ENCODE measurements around the gene ASTN2.

DNA sequence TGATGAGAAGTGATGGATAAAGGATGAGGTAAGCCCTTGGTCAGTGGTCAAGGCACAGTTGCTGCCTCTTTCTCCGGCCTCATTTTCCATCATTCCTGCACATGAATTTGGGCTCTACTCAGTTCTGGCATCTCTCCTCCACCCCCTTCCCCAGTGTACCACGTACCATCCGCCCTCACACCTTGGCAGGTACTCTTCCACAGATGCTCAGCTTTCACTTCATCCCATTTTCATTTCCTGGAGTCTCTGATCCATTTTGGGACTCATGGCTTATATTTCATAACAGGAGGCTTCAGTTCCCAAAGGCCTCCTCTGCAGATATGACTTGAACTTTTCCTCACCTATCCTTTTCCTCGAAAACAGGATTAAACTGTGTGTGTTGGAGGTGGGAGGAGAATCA lies 326.7 kb downstream of the ASTN2 start:
- TF ChIP-seq CREM (IDR thresholded peaks at IDR 0.05; ENCODE audit: low read depth) (no peak), RFX5 (IDR thresholded peaks at IDR 0.05; ENCODE audit: low read depth, low read length) (no peak), POLR2AphosphoS5 (IDR thresholded peaks at IDR 0.05; ENCODE audit: low read length) (no peak), NFXL1 (IDR thresholded peaks at IDR 0.05; ENCODE audit: borderline replicate concordance) (no peak), EZH2 (IDR thresholded peaks at IDR 0.05; ENCODE audit: borderline replicate concordance, control insufficient read depth, low read depth, low read length) (no peak), ZNF24 (IDR thresholded peaks at IDR 0.05) (no peak), EGR1 (IDR thresholded peaks at IDR 0.05; ENCODE audit: borderline replicate concordance in 1 of 2, low read depth in 2 of 2, low read length in 2 of 2) (no peak), POLR2AphosphoS2 (IDR thresholded peaks at IDR 0.05; ENCODE audit: low read depth, low read length) (no peak)
- TF ChIP-seq, protein P1, sequence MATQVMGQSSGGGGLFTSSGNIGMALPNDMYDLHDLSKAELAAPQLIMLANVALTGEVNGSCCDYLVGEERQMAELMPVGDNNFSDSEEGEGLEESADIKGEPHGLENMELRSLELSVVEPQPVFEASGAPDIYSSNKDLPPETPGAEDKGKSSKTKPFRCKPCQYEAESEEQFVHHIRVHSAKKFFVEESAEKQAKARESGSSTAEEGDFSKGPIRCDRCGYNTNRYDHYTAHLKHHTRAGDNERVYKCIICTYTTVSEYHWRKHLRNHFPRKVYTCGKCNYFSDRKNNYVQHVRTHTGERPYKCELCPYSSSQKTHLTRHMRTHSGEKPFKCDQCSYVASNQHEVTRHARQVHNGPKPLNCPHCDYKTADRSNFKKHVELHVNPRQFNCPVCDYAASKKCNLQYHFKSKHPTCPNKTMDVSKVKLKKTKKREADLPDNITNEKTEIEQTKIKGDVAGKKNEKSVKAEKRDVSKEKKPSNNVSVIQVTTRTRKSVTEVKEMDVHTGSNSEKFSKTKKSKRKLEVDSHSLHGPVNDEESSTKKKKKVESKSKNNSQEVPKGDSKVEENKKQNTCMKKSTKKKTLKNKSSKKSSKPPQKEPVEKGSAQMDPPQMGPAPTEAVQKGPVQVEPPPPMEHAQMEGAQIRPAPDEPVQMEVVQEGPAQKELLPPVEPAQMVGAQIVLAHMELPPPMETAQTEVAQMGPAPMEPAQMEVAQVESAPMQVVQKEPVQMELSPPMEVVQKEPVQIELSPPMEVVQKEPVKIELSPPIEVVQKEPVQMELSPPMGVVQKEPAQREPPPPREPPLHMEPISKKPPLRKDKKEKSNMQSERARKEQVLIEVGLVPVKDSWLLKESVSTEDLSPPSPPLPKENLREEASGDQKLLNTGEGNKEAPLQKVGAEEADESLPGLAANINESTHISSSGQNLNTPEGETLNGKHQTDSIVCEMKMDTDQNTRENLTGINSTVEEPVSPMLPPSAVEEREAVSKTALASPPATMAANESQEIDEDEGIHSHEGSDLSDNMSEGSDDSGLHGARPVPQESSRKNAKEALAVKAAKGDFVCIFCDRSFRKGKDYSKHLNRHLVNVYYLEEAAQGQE (IDR thresholded peaks at IDR 0.05; ENCODE audit: low read depth, low read length) = no peak
- TF ChIP-seq, protein P2, sequence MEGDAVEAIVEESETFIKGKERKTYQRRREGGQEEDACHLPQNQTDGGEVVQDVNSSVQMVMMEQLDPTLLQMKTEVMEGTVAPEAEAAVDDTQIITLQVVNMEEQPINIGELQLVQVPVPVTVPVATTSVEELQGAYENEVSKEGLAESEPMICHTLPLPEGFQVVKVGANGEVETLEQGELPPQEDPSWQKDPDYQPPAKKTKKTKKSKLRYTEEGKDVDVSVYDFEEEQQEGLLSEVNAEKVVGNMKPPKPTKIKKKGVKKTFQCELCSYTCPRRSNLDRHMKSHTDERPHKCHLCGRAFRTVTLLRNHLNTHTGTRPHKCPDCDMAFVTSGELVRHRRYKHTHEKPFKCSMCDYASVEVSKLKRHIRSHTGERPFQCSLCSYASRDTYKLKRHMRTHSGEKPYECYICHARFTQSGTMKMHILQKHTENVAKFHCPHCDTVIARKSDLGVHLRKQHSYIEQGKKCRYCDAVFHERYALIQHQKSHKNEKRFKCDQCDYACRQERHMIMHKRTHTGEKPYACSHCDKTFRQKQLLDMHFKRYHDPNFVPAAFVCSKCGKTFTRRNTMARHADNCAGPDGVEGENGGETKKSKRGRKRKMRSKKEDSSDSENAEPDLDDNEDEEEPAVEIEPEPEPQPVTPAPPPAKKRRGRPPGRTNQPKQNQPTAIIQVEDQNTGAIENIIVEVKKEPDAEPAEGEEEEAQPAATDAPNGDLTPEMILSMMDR (IDR thresholded peaks at IDR 0.05 in 2 of 3, conservative IDR thresholded peaks at IDR 0.05 in 1 of 3; ENCODE audit: control insufficient read depth in 2 of 3, extremely low read depth in 1 of 3, insufficient read depth in 1 of 3, low read depth in 3 of 3, low read length in 3 of 3) = no peak
- TF ChIP-seq, protein P3, sequence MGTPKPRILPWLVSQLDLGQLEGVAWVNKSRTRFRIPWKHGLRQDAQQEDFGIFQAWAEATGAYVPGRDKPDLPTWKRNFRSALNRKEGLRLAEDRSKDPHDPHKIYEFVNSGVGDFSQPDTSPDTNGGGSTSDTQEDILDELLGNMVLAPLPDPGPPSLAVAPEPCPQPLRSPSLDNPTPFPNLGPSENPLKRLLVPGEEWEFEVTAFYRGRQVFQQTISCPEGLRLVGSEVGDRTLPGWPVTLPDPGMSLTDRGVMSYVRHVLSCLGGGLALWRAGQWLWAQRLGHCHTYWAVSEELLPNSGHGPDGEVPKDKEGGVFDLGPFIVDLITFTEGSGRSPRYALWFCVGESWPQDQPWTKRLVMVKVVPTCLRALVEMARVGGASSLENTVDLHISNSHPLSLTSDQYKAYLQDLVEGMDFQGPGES (IDR thresholded peaks at IDR 0.05) = no peak
